GM20431 (cell line): ENCODE measurements around the gene PPFIBP1.
"Not testable (repeated sequence)": the region's sequence is repeated elsewhere in the genome, so short reads cannot be mapped to it uniquely, and the experiment has no call there.

Experiments
- in situ Hi-C: fragments of 300-500 bp; cut with MseI, MboI; formaldehyde crosslinking; loops from one replicate; pipeline ENCODE4 v1.15.0; 2020; ENCODE audit warnings: low sequenced_read_pairs; ENCODE audit not compliant: unreplicated experiment

The PPFIBP1 gene

DNA sequence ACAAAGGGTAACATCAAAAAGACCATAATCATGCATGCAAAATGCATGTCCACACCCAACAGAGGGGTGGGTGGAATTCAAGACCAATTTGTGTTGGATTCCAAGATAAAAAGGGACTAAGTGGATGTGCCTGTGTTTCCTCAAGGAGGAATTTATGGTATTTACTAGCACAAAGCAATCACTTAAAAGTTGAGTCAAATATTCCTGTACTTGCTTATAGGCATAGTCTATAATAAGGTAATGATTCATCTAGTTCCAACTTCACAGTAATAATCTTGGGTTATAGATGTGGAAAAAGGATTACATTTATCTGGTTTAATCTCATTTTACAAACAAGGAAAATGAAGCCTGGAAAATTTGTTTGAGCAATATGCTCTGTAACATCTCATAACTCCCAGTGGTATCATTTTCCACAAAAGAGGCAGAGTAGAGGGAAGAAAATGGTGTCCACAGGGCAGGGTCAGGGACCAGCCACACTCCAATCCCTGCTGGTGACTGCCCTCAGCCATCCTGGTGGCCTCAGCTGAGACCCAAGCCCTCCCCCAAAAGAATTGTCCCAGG is 91.4 kb downstream of the PPFIBP1 start:
- in situ Hi-C loops, result no loop called here

DNA sequence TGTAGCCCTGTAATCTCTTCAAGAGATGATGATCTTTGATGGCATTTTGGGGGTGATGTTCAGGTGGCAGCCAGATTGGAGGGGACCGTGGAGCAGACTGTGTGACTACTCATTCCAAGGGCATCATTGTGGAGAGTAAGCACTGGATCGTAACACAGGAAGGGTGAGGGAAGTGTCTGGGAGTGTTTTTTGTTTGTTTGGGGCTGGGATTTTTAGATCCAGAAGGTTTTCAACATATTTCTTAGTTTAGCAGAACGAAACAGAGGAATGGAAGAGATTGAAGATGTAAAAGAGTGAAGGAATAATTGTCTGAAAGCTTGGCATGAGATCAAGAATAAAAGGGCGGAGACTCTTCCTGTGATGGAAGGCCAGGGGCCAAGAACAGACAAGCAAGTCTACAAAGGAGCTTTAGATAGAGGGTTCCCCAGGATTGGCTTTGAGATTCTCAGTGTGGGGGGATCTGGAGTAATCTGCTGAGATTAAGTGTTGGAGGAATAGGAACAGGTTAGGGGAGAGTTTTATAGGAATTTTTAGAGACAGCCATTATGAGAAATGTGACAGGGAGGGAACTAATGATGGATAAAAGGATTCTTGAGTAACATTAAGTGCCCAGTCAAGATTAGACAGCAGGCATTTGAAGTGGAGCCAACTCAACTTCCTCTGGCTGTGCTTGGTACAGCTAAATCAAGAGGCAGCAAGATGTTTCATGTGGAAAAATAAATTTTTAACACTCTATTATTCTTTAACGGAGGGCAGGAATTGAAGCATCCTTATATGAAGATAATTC is 92.5 kb downstream of the PPFIBP1 start:
- in situ Hi-C loops, result no loop called here

DNA sequence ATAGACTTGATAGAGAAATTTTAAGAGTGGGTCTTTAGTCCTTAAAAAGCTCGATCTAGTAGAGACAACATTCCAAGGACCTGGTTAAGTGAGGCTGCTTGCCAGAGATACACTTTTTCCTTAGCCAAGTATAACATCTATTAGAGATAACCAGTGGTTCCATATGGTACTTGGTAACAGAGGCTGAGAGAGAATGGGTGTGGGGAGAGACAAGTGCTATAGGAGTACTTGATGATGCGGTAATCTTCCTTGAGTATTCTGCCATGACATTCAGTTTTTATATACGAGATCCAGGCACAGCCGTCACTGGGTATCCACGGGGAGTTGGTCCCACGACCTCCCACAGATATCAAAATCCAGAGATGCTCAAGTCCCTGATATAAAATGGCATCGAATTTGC is 94.8 kb downstream of the PPFIBP1 start:
- in situ Hi-C loops, result no loop called here

DNA sequence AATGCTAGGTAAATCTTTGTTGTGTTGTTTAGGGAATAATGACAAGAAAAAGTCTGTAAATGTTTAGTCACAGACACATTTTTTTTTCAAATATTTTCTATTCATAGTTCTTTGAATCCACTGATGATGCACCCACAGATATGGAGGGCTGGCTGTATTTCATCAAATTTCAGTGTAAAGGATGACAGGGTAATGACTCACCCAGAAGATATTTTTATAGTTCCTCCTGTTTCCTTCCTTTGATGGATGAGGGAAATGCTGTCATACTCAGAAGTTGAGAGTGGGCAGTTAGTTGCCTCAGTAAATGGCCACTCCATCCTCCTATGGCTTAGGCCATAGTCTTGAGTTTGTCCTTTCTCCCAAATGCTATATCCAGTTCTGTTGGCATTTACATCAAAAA is 95.3 kb downstream of the PPFIBP1 start:
- in situ Hi-C loops, result no loop called here

DNA sequence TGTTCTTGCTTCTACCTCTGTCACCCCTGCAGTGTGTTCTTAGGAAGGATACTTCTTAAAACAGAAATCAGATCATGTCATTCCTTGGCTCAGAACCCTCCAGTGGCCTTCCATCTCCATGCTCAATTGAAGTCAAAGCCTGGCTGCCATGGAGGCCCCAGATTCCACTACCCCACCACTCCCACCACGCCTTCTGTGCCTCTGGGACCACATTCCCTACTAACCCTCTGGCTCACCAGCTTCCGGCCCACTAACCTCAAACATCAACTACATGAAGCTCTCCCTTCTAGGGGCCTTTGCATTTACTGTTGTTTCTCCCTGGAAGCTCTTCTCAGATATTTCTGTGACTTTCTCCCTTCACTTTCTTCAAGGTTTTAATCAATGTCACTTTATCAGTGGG is 96.1 kb downstream of the PPFIBP1 start:
- in situ Hi-C loops, result no loop called here

DNA sequence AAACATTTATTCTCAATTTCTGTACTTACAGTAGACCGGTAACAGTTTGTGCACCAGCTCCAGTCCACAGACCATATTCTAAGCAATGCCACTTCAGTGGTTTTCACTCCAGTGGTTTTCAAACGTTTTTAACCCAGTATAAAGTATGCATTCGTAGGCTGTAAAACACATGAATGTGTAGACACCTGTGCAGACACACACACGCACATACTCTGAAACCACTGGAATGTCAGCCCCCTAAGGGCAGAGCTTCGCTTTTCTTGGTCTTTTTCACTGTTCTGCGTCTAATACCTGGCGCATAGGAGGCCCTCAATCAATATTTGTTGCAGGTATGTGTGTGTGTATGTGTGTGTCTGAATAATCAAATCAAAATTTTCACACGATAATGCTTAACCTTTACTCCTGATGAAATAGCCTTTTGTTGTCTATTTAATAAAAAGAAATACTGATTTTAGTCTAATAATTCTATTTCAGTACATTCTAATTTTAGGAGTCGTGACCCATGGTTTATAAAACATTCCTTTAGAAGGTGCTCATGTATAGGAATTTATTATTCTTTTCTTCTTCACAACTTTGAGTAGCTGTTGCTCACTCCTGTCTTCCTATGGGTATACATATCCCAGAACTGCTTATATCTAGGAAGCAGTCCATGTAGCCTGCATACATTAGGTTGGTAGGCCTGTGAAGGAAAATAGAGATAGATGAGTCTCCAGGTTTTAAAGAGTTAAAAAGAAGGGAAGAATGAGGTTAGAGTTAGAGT is 98.6 kb downstream of the PPFIBP1 start:
- in situ Hi-C loops, result no loop called here

DNA sequence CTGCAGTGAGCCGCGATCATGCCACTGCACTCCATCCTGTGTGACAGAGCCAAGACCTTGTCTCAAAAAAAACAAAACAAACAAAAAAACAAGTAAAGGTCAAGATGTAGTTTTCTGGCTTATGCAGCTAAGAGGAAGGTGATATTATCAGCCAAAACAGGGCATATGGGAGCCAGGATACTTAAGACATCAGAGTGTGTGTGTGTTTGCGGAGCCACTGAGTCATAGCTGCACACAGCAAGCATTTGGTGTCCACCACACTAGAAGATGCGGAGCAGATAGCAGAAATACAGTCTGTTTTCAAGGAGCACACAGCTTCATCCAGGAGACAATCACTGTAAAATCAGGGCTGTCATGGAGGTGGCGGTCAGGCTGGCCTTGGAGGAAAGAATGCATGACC is 99.6 kb downstream of the PPFIBP1 start:
- in situ Hi-C loops, result no loop called here

DNA sequence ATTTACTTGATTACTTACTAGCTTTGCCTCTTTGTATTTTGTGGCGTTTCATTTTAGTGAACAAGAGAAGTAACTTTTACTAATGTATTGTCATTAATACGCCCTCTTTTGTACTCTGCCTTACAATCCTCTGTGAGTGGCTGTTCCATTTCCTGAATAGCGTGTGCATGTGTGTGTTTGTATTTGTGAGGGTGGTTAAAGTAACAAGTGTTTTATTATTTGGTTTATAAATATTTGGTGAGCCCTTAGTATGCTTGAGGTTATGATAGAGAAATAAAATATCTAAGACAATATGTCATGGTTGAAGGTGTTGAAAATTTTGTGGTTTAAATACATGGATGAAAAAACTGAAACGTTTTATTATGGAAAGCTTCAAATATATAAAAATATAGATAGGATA is 100.6 kb downstream of the PPFIBP1 start:
- in situ Hi-C loops, result no loop called here

DNA sequence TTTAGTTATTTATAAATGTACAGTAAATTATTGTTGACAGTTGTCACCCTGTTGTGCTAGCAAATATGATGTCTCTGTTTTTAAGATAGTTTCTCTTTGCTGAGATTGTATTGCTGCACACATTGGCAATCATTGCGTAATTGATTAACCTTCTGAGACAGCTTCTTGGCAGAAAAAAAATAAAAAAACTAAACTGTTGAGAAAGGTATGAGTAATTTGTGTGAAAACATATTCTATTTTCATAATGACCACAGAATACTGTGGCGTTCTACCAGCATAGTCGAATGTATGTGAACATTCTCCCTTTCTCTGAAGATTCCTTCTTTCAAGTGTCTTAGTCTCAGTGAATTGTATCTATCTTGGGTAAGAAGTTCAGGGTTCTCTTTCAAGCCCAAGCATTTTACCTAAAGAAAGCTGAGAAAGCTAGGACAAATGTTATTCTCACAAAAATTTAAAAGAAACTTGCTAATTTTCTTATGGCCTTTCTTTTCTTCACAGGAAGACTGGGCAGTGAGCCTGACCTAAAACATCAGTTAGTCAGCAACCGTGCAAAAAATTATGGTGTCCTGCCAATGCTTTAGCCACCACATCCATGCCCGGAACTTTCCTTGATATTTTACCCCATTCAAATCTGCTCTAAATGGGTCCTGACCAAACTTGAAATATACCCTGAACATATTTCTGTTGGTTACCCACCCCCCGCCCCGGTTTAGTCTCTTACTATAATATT is 103.3 kb downstream of the PPFIBP1 start:
- in situ Hi-C loops, result no loop called here

DNA sequence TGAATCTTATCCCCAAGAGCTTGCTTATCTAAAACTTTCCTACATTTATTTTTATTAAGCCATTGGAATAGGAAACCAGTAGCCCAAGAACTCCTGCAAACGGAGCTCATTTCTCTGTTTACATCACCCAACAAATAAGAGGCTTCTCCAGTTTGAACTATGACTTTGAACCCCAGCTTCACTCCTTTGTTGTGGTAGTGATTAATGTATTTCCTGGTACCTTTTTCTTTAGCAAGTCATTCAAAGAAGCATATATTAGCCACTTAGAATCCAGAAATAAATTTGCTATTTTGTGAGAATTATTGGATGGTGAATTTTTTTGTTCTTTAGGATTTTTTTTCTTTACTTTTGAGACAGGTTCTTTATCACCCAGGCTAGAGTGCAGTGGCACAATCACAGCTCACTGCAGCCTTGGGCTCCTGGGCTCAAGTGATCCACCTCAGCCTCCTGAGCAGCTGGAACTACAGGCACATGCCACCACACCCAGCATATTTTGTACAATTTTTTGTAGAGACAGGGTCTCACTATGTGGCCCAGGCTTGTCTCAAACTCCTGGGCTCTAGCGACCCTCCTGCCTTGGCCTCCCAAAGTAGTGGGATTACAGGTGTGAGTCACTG is 104.0 kb downstream of the PPFIBP1 start:
- in situ Hi-C loops, result not testable (repeated sequence)

DNA sequence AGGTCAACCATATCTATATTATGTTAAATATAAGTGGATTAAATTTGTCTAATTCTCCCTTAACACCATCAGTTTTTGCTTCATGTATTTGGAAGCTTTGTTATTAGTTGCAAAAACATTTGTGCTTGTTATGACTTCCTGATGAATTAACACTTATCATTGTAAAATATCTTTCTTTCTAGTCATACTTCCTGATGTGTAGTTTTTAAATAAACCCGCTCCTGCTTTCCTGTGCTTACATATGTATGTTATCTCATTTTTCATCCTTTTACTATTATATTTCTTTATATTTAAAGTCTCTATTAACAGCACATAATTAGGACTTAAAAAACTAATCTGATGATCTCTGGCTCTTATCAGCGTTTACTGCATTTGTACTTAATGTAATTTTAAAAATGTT is 106.2 kb downstream of the PPFIBP1 start:
- in situ Hi-C loops, result not testable (repeated sequence)

DNA sequence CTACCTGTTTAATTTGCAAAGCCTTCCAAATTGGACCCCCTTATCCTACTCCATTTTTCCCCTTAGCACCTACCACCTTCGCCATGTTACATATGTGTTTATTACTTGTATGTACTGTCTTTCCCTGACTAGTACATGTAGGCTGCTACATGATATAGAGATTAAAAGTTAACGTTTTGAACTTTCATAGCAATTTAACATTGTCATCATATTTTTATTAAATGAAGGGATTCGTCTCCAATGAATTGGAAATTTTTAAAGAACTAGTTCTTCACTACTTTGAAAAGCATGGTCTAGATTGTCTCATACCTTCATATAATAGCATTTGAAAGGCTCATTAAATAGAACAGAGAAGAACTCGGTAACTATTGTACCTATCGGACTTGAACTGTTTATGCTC is 107.4 kb downstream of the PPFIBP1 start:
- in situ Hi-C loops, result no loop called here

DNA sequence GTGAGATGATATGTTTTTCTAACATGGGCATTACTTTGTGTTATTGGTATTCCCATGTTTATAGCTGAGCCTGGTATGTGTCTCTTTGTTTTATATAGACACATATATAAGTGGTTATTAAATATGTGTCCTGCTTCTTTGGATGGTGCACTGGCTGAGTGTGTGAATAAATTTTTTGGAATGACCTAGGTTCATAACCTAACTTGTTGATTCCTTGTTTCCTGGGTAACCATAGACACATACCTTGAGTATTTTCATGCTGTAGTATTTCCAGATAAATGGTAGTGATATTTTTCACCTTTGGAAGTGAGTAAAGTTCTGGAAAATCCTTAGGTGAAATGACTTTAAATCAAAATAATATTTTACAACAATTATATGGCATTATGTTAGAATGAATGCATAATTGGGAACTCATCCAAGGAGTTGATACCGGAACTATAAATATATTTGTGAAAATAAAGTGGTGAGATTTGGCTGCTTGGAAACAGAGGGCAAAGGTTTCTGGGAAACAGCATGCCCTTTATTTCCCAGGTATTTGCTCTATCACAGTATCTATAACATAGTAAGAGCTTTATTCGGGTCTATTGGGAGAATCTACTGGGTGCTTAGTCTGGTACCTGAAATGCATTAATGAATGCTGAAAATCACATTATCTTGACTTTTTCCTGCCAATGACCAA is 107.9 kb downstream of the PPFIBP1 start:
- in situ Hi-C loops, result no loop called here

DNA sequence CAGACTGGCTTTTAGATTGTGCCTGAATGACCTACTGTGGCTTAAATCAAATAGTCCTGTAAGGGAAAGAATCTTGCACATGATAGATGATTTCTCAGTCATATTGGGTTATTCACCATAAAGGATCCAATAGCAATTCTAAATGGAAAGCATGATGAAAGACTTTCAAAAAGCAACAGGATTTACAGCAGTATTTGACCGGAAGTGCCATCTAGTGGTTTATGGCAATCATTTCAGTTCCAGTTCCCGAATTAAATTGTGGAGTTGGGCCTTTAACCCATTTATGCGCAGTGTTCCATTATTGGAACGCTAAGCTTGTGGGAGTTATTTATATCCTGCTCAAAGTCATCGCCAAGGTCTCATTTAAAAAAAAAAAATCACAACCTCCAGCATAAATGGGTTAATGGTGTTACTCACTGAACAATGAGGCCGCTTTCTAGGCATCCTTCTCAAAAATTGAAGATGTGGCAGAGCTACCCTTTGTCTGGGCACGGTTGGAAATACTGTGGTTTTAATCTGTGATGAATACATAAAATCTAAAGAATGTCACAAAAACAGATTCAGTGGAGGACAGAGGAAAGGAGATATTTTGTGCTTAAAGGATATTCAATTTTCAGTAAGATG is 111.5 kb downstream of the PPFIBP1 start:
- in situ Hi-C loops, result no loop called here

DNA sequence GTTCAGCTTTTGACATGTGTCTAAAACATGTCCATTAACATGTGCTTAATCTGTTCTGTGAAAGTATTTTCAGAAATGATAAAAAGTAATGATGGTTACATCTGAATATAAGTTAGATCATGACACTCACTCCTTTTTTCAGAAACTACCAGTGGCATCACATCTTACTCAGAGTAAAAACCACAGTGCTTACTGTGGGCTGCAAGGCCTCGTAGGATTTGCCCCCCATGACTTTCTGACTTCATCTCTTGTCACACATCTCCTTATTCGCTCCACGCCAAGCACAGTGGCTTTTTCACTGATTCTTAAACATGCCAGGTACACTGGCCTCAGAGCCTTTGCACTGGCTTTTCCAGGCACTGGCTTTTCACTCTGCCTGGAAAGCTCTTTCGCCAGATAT is 112.6 kb downstream of the PPFIBP1 start:
- in situ Hi-C loops, result not testable (repeated sequence)

DNA sequence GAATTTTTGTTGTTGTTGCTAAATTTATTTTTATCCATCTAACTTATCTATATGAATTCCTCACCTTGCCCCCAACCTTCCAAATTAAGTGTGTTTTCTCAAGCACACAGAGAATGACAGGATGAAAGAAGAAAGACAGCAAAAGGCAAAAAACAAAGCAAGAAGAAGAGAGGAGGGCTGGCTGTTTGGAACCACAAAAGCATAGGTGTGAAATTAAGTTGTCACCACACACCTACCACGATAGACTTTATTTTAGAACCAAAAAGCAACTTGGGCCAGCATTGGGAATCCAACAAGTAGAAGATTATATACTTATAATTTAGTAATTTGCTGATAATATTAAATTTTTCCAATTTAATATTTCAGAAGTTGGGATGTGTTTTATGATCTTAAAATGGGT is 113.5 kb downstream of the PPFIBP1 start:
- in situ Hi-C loops, result no loop called here

DNA sequence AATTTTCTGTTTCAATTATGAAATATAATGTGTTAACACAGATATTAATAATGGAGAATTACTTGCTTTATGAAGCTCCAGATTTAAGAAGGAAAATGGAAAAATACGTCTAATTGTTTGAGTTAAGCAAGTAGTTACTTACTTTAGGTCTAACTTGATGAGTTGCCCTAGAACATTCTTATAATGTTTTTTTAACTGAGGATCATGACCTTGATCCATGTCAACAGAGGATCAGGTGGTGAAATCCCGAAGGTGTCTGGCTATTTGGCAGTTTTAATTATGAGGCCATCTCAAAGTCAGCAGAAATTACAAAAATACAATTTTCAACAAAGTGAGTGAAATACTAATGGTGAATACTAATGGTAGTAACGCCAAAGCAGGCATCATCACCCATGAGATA is 115.3 kb downstream of the PPFIBP1 start:
- in situ Hi-C loops, result no loop called here

DNA sequence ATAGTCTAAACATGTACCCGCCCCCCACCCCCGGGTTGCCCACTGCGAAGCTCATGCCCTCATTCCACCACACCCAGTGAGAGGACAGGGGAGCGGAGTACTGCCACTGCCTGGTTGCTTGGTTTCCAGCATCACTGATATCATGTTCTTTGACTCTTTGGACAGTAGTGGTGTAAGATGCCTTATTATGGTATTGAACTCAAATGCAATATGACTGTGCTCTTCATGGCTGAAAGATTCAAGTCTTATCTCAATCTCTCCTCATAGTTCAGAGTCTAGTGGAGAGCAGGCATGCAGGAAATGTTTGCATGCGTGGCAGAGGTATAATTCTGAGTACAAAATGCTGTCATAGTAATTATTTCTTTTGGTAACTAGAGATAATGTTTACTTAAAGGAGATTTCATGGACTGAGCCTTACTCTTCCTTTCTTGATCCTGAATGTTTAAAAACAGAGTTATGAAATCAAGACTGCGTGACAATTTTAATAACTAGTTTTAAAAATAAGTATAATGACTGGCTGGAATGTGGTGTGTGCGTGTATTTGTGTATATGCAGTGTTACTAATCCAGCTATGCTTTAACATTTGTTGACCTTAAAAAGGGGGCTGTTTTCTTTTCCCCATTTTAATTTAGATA is 116.7 kb downstream of the PPFIBP1 start:
- in situ Hi-C loops, result not testable (repeated sequence)

DNA sequence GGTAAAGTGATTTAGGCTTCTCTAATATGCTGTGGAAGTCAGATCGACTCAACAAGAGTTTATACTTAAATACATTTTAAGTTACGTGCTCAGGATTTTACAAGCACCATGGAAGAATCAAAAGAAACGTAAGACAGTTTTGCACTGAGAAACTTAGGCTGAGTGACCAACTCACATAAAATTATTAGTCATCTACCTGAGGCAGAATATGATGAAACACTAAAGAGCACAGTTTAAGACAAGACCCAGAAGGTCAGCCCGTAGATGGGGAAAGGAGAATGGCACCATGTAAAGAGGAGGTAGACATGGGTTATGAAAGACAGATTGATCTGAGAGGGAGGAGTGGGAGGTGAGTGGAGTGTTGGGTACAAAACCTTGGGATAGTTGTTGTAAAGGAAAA is 118.4 kb downstream of the PPFIBP1 start:
- in situ Hi-C loops, result not testable (repeated sequence)
